HG02943 (cell line): ENCODE measurements around the gene EXD3.

Source experiments
- ATAC-seq: cut with Tn5 transposase; IDR thresholded peaks from one replicate; pipeline ENCODE4 v1.9.1; 2021; ENCODE audit warnings: mild to moderate bottlenecking, low read depth, moderate library complexity; ENCODE audit not compliant: unreplicated experiment

EXD3 gene

DNA sequence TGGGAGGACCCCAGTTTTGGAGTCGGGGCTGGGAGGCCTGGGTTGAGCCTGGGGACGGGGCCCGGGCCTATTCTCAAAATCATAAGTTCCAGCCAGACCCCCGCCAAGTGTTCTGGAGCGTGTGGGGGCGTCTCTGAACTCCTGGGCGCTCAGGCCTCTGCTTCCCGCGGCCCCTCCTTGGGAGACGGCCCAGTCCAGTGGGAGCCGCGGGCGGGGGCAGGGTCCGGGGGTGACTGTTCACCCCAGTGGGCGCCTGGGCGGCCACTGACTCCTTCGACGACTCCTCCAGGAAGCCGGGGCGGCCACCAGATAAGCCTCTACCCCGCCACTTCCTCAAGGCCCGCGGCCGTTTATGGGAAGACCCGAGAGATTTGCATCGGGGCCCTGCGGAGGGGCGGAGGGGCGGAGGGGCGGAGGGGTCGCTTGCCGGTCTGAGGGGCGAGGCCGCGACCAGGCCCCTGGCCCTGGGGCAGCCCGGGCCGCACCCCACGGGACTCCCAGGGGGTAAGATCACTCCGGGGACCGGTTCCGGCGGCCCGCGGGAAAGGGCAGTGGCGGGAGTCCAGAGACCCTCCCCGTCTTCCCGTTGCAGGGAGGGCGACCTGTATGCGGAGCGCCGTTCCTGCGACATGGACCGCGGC, 144.8 kb downstream of the EXD3 start:
- peak; percentile 12 for ATAC-seq

DNA sequence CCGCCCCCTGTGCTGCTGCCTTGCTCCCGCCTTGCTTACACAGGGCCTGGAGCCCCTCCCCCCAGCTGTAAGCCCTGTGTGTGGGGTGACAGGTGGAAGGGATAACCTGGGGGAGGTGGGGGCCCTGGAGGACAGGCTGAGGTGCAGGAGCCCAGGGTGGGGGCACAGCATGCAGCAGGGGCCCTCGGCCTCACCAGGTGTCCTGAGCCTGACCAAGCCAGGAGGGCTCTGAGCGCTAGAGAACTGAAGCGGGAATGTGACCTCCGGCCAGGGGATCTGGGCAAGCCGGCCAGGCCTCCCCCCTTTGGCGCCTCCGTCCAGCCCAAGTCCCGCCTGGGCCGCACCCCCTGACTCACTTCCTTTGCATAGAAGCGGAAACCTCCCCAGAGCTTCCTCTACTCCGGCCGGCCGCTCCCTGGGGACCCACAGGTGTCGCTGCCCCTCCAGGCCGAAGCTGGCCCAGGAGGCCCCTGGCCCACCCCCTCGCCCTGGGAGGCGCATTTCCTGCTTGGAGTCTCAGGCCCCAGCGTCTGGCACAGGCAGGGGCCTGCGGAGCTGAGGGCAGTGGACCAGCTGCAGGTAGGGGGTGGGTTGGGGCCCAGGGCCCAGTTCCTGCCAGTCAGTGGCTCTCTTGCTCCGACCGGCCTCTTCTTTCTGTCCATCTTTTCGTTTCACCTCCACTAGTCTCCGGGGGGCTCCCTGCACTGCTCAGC, 145.5 kb downstream of the EXD3 start, which contains the start of gene TOR4A:
Gene TOR4A (plus strand): TSS at position 398 of the 713 bp plus-strand sequence. CDS start 964 bp downstream, outside the sequence.
- ATAC-seq, result peak; percentile 72

DNA sequence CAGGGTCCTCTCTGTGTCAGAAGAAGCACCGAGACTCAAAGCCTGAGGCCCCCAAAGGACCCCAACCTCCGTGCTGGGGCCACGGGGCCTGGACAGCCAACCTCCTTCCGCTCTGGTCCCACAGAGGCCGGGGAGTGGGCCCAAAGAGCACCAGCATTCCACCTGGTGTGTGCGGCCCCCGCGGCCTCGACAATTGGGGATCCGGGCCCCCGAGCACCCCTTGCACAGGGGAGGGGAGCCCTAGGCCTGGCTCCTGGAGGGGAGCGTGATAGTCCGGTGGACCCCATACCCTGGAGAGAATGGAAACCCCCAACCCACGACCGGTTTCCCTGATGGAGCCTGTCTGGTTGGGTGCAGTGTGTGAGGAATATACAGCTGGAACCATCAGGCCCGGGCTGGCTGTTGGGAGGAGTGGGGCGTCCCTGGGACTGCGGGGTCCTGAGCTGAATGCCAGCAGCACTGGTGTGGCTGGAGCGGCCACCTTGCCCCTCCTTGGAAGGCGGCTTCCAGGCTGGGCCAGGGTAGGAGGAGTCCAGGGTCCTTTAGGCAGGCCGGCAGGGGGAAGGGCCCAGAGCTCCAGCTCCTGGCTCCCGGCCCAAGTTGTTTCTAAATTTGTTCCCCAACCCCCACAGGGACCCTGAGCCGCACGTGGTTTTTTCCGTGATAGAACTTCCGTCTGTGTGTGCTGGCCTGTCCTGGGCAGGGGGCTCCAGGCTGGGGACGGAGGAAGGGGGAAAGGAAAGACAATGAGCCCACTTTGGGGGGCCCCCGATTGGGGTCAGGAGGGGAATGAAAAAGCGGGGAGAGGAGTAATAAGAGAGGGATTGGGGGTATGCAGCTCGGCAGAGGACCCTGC, 146.3 kb downstream of the EXD3 start:
- no peak for ATAC-seq

DNA sequence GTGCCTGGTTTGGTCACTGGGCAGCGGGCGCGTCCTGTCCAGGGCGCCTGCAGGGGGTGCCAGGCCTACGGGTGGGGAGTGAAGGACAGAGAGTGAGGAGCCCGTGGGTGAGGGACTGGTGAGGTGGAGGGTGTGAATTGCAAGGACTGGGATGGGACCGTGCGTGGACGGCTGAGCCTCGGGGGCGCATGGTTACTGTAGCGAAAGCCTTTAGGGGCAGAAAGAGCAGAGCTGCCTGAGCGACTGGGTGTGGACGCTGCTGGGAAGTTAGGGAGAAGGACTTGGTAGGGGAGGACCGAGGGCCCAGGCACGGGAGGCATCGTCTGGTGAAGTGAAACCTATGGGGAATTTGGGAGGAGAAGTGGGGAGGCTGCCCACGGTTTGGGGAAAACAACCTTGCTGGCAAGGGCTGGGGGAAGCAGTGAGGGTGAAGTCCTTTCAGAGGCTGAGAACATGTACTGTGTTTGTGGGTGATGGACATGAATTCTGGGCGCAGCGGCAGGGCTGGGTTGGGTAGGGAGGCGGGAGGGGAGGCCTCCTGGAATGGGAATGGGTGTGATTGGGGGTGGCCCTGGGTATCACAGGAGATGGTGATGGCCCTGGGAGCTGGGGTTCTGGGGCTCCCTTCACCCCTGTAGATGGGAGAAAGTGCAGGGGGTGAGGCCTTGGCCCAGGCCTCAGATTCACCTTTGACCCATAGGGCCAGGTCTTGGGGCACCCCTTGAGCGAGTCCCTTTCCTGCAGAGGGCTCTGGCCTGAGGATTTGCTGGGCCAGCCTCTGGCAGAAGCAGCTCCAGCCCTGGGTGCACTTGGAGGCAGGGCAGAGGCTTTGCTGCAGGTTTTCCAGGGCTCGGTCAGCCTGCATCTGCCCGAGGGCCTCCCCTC, 147.1 kb downstream of the EXD3 start:
- ATAC-seq, result no peak

DNA sequence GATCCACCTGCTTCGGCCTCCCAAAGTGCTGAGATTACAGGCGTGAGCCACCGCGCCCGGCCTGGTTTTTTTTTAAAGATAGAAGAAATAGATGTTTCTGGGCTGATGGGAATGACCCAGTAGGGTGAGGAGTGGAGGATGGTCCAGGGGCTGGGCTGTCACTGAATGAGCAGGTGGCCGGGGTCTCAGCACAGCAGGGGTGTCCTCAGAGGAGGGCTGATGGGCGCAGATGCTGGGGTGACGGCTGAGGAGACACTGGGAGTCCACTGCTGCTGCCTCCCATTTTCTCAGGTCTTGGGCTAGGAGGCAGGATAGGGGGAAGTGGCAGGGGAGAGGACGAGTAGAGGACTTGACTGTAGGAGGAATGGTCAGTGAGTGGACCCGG, 147.8 kb downstream of the EXD3 start:
- ATAC-seq, result no peak

DNA sequence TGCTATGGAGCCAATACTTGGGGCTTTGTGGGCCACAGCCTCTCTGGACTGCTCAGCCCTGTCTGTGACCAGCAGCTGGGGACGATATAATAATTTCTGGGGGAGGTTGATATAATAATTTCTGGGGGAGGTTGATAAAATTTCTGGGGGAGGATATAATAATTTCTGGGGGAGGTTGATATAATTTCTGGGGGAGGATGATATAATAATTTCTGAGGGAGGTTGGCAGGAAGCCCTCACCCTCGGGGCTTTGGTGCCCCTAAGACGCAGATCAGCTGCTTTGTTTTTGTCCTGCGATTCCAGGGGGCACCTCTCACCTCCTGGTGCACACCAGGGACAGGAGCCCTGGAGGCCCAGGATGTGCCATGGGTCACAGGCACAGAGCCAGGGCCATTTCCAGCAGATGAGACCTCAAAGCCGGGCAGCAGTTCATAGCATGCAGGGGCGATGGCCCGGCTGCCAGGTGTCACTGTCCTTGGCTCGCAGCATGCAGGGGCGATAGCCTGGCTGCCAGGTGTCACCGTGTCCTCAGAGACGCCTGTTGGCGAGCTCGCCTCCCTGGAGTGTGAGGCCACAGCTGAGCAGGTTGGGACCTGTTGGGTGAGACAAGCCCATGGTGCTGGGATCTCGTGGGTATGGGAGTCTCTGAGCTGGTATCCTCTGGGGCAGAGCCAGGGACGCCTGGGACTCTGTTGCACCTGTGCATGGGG, 149.2 kb downstream of the EXD3 start:
- no peak for ATAC-seq

DNA sequence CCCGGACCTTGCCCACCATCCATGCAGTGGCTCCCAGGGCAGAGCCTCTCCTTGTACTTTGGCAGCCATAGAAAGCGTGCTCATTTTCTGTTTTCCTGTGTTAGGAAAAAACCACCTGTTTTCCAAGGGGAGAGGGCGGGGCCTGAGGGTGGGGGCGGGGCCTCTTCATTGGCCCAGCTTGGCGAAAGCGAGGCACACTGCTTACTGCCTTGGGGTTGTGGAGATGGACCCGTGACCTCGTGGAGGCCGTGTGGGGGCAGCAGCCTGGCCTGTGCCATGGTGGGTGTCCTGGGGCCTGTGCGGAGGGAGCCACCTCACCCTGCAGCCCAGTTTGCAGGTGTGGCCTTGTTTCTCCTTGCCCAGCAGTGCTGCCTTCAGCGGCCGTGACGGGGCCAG, 149.9 kb downstream of the EXD3 start:
- ATAC-seq, result no peak

DNA sequence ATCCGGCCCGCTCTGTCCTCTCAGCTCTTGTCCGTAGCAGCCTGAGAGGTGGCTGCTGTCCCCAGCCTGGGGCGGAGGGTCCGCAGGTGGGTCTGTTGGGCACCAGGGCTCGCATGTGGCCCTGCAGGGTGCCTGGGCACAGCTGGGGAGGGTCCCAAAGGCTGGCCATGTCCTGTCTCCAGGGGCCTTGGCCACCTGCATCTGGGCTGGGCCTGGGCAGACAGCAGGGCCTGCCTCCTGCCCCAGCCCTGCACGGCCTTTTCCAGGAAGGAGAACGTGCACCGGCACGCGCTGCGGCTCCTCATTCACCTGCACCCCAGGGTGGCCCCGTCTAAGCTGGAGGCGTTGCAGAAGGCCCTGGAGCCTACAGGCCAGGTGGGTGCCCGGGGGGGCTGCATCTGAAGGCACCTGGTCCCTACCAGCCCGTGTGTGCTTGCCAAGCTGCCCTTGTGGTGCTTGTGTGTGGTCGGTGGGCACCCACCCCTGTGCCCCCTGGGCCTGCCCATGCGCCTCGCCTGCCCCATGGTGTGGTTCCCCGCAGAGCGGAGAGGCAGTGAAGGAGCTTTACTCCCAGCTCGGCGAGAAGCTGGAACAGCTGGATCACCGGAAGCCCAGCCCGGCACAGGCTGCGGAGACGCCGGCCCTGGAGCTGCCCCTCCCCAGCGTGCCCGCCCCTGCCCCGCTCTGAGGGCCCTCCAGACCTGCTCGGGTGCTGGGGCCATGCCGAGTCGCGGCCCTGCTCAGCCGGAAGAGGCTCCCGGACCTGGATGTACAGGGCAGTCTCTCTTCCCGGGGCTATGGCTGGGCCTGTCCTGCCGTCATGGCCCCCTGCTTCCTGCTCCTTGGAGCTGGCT, 150.5 kb downstream of the EXD3 start:
- no peak for ATAC-seq

DNA sequence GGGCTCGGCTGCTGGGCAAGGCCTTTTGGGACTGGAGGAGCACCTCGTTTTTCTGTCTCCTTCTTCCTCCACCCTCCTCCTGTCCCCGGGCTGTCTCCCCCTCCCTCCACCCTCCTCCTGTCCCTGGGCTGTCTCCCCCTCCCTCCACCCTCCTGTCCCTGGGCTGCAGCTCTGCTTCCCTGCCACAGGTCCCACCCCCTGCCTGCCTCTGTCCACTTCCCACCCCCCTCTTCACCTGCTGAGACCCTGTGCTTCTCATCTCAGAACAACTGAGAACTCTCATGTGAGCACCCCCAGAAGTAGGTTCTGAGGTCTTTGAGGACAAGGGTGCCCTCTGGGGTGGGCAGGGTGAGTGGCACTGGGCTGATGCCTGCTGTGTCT, 151.3 kb downstream of the EXD3 start:
- no peak for ATAC-seq

DNA sequence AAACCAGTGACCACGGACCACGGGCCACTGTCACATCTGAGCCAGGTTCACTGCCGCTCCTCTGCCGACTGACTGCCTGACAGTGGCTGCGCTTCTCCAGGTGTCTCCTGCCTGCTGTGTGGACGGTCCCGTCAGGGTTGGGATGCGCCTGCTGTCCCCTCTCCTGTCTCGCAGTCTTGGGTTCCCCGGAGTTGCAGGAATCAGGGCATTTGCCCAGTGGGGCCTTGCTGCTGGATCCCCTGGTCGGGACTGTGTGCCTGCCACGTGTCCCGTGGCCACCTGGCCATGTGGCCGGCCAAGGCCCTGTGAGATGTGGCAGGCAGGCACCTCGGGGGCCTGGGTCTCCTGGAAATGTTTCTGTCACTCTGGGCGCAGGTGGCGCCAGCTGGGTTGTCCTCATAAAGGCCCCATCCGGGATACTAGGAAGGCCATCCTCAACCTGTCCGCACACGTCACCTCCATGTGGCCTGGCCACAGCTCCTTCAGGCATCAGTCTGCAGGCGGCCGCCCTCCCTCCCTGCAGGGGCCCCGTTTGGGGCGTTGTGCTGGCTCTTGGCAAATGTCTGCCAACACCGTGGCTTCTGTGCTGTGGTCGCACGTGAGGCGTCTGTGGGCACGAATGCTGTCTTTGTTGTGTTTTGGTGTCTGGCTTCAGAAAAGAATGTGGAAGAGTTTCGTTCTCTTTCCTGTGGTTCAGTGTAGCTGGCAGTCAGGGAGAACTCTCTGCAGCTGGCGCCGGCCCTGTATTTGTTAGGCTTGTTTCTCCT, 151.8 kb downstream of the EXD3 start:
- no peak for ATAC-seq

DNA sequence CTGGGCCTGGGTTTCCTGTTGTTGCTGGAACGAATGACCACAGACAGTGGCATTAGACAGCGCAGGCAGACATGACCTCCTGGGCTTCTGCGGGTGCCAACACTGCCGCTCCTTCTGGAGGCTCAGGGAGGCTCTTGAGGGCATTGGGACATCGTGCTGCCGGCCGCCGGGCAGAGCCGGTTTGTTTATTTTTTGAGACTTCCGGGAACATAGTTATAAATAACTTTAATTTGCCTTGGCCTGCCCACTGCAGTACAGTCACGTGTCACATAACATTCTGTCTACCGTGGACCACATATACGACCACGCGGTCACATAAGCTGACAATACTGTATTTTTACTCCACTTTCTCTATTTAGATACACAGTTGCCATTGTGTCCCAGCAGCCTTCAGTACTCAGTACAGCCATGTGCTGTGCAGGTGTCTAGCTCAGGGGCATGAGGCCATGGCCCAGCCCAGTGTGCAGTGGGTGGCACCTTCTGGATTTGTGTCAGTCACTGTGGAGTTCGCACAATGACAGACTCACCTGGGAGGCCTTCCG, 153.7 kb downstream of the EXD3 start:
- ATAC-seq, result no peak

DNA sequence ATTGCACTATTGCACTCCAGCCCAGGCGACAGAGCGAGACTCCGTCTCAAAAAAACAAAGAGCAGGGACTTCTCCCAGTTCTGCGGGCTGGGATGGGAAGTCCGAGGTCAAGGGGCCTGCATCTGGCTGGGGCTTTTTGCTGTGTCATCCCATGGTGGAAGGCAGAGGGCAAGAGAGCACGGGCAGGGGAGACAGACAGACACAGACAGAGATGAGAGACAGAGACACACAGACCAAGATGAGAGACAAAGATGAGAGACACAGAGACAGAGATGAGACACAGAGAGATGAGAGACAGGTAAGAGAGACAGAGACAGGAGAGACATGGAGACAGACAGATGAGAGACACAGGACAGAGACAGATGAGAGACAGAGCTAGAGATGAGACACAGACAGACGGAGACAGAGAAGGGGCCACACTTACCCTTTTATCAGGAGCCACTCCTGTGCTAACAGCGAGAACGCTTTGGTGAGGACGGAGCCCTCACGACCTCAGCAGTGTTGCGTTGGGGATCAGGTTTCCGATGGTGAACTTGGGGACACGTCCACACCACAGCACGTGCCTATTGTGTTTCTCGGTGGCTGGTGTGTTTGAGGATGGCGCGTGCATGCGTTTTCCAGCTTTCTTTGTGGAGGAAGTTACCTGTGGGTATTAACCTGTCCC, 154.3 kb downstream of the EXD3 start:
- no peak for ATAC-seq

DNA sequence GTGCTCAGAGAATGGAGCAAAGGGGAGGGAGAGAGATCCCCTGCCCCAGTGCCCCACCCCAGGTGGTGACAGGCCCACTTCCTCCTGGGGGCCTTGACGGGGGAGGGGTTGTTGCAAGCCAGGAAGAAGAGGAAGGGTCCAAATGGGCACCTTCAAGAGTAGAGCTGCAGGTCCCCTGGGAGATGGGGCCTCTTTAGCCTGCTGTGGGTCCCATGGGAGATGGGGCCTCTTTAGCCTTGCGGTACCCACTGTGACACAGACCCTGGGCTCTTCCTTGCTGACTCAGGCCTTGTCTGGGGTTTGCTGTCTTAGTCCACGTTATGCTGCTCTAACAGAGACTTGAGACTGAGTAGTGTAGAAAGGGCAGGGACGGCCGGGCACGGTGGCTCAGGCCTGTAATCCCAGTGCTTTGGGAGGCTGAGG, 155.0 kb downstream of the EXD3 start:
- no peak for ATAC-seq

DNA sequence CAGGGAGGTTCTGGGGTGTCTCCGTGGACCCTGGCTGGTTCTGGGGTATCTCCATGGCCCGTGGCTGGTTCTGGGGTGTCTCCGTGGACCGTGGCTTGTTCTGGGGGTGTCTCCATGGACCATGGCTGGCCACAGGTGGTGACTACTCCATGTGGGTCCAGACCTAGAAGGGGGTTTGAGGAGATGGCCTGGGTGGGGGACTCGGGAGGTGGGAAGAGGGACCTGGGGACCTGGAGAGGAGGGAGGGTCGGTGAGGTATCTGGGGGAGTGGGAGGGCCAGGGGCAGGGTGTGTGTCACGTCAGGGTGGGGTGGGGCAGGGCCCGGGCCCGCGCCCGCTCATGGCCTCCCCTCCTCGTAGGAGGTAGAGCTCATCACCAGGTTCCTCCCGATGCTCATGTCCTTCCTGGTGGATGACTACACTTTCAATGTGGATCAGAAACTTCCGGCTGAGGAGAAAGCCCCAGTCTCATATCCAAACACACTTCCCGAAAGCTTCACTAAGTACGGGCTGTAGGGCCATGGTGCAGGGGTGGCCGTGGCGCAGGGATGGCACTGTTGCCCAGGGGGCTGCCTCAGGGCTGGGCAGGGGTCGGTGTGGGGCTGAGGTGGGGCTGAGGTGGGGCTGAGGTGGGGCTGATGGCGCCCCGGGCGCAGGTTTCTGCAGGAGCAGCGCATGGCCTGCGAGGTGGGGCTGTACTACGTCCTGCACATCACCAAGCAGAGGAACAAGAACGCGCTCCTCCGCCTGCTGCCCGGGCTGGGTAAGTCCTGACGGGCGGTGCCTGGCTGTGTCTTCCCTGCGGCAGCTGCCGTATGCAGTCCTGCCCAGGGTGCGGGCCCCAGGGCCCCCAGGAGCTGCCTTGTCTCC, 156.1 kb downstream of the EXD3 start:
- no peak for ATAC-seq

DNA sequence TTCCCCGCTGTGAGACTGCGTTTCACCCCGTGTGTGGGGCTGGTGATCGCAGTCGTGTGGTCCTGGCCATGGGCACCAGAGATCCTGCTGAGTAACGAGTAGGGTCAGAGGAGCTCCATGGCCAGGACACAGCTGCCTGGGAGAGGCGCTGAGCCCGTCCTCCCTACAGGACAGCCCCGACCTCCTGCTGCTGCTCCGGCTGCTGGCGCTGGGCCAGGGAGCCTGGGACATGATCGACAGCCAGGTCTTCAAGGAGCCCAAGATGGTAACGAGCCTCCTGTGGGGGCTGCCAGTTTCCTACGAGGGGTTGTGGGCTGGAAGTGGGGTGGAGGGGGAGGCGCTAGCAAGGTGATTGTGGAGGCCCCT, 156.8 kb downstream of the EXD3 start:
- no peak for ATAC-seq

DNA sequence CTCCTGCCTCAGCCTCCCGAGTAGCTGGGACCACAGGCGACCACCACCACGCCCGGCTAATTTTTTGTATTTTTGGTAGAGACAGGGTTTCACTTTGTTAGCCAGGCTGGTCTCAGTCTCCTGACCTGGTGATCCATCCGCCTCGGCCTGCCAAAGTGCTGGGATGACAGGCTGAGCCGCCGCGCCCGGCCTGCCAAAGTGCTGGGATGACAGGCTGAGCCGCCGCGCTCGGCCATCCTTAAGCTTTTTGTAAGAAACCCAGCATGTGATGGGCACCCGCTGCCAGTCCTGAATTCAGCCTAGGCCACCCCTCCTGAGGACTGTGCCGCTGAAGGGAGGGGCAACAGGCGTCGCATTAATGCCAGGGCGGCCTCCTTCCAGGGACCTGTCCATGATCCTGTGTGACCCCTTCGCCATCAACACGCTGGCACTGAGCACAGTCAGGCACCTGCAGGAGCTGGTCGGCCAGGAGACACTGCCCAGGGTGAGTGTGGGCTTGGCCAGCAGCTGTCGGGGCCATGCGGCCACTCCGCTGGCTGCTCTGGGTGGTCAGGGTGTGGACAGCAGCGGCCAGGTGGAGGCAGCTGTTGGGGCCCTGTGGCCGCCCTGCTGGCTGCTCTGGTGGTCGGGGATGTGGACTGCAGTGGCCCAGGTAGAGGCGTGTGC, 157.3 kb downstream of the EXD3 start:
- ATAC-seq, result no peak
